Activated naive CD4-positive, alpha-beta T cell treated with anti-CD3 and anti-CD28 coated beads for 36 hours (primary cell): ENCODE measurements around the gene FKBP11. TPM values are rescaled to one million over a fixed set of nuclear protein-coding genes. Genes with fewer than 3 reads are reported as not detected.

Experiments used
- CTCF ChIA-PET: fragments of 350-600 bp; sonication (Branson Sonifier 250); formaldehyde crosslinking; loops from one replicate; lab custom pipeline; 2021; ENCODE audit warnings: antibody characterized with exemption; lab: Charles Lee
- DNase-seq: peaks from one replicate; pipeline ENCODE4 v3.0.0-alpha.2; 2020
- H3K27ac Mint-ChIP-seq: one replicate; pipeline ENCODE4 v1.8.0; 2021; ENCODE audit warnings: mild to moderate bottlenecking, mixed read lengths
- H3K27me3 Mint-ChIP-seq: one replicate; pipeline ENCODE4 v1.8.0; 2021; ENCODE audit warnings: low read depth, mixed read lengths
- H3K36me3 Mint-ChIP-seq: one replicate; pipeline ENCODE4 v1.8.0; 2021; ENCODE audit warnings: low read depth, mixed read lengths
- H3K4me1 Mint-ChIP-seq: one replicate; pipeline ENCODE4 v1.8.0; 2021; ENCODE audit warnings: low read depth, mixed read lengths
- H3K4me3 Mint-ChIP-seq: one replicate; pipeline ENCODE4 v1.8.0; 2021; ENCODE audit warnings: mild to moderate bottlenecking, moderate library complexity, mixed read lengths
- H3K9me3 Mint-ChIP-seq: one replicate; pipeline ENCODE4 v1.8.0; 2021; ENCODE audit warnings: mixed read lengths
- intact Hi-C: fragments of 100-400 bp; cut with micrococcal nuclease; formaldehyde crosslinking; loops from one replicate; pipeline ENCODE4 v1.15.1; 2023
- total RNA-seq, 2 experiments: library from RNA; stranded (reverse); gene quantifications; one replicate each; pipeline ENCODE4 v1.2.3, GENCODE V29; 2021

The FKBP11 gene
- total RNA-seq, 2 experiments from 2014 or later, result 49.6 to 59.8 TPM

DNA sequence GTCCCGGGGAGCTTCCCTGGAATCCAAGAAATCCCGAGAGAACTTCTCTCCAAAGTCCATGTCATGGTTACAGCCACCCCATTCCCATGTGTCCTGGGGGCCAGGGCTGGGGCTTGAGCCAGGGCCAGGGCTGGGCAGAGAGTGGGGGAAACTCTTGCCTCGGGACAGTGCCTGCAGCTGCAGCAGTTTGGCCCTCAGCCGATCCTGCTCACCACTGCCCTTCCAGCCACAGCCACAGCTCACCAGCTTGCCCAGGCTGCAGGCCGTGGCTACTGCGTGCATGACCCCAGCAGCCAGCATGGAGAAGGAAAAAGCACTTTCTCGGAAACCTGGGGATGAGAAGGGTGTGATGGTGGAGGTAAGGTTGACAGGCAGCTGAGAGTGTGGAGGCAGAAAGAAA, 42.7 kb upstream of the FKBP11 start:
- Mint-ChIP-seq H3K4me1 (peaks cover 31% of the 10 kb centered on the region), H3K9me3 (no peaks in the 10 kb centered on the region), H3K27ac (no peak overlapping the region), H3K36me3 (no peaks in the 10 kb centered on the region), H3K27me3 (peaks cover 29% of the 10 kb centered on the region), H3K4me3 (no peak overlapping the region)
- intact Hi-C loops, result no loop called here
- DNase-seq, result no peak
- CTCF ChIA-PET, result interaction anchor here (0.6 to 5.6 kb wide), 6 partner anchors 10 to 122 kb away, joined by 3 to 37 read pairs (median 14); partner anchors contain the start of genes ARF3 and WNT1

- CTCF ChIA-PET, result interaction anchor here (0.5 to 5.6 kb wide), 10 partner anchors 13 to 663 kb away, joined by 3 to 37 read pairs (median 4); partner anchors contain the start of genes DDX23, PRPH and WNT1
- no peak for DNase-seq
- peaks cover 24% of the 10 kb centered on the region for H3K4me1 Mint-ChIP-seq
- intact Hi-C loops, result no loop called here
- H3K4me3 Mint-ChIP-seq, result no peak overlapping the region
- no peak overlapping the region for H3K27ac Mint-ChIP-seq
- peaks cover 14% of the 10 kb centered on the region for H3K27me3 Mint-ChIP-seq
- H3K9me3 Mint-ChIP-seq, result no peaks in the 10 kb centered on the region
- no peaks in the 10 kb centered on the region for H3K36me3 Mint-ChIP-seq
Measured at GRCh38 chr12:48966177-48966895, 41.0 kb upstream of the FKBP11 start.

DNA sequence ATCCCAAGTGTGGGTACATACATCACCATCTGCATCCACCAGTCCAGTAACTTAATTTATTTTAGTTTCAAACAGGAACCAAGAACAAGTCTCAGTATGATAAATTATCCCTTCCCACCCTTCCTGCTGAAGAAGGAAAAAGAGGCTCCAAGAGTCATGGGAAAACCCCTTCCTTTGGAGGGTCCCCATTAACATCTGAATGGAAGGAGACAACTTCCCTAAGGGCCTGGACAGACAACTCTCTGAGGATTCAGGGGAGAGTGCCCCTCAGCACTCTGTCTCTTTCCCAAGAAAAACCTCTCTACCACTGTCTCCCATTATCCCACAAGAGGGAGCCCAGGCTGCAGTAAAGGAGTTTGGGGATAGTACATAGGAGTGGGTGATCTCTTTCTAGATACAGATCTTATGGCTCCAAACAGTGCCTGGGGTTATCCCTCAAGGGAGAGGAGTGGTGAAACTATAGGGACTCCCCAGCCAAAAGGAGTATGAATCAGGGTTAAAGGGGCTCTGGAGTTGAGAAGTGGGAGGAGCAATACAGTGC, 40.1 kb upstream of the FKBP11 start:
- Mint-ChIP-seq H3K36me3 (no peaks in the 10 kb centered on the region), H3K9me3 (no peaks in the 10 kb centered on the region), H3K4me3 (no peak overlapping the region), H3K27ac (no peak overlapping the region), H3K27me3 (peaks cover 4% of the 10 kb centered on the region), H3K4me1 (peaks cover 14% of the 10 kb centered on the region)
- intact Hi-C loops, result no loop called here
- peak; percentile 13 for DNase-seq
- CTCF ChIA-PET, result interaction anchor here (0.6 to 5.6 kb wide), 4 partner anchors 13 to 38 kb away, joined by 3 to 37 read pairs (median 4); no protein-coding TSS in a partner anchor

- H3K4me1 Mint-ChIP-seq, result peaks cover 5% of the 10 kb centered on the region
- DNase-seq, result no peak
- no peak overlapping the region for H3K4me3 Mint-ChIP-seq
- no peaks in the 10 kb centered on the region for H3K36me3 Mint-ChIP-seq
- peaks cover 2% of the 10 kb centered on the region for H3K27me3 Mint-ChIP-seq
- no peaks in the 10 kb centered on the region for H3K9me3 Mint-ChIP-seq
- H3K27ac Mint-ChIP-seq, result no peak overlapping the region
- intact Hi-C loops, result no loop called here
- CTCF ChIA-PET, result interaction anchor here (0.5 to 1.4 kb wide), 4 partner anchors 23 to 182 kb away, joined by 3 read pairs; no protein-coding TSS in a partner anchor
Measured at GRCh38 chr12:48961801-48962200, 36.5 kb upstream of the FKBP11 start.

GRCh38 chr12:48961331-48961730, 36.0 kb upstream of the FKBP11 start:
- intact Hi-C loops, result no loop called here

DNA sequence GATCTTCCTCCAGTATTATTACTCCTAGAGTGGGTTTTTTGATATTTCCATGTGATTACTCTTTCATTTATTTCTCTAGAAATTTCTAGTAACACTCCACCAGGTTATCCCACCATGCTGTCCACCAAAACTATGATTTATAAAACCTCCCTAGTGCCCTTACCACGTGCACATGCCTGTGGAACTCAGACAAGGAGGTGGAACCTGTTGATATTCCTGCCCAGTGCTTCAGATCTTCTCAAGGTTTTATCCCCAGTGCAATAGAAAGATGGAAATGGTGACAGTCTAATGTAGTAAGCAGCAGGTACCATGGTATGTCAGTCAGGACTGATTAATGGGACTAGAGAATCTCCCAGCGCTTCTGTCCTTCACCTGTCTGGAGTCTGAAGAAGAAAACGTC, 35.5 kb upstream of the FKBP11 start:
- intact Hi-C loops, result no loop called here
- Mint-ChIP-seq H3K4me3 (no peak overlapping the region), H3K27ac (no peak overlapping the region), H3K27me3 (peaks cover 2% of the 10 kb centered on the region), H3K36me3 (peaks cover 2% of the 10 kb centered on the region), H3K9me3 (no peaks in the 10 kb centered on the region), H3K4me1 (peaks cover 14% of the 10 kb centered on the region)
- DNase-seq, result no peak
- CTCF ChIA-PET, result interaction anchor here (1.0 to 1.9 kb wide), 2 partner anchors 9 to 28 kb away, joined by 3 to 6 read pairs; no protein-coding TSS in a partner anchor

More at GRCh38 chr12:48961331-48961730, 36.0 kb upstream of the FKBP11 start:
- Mint-ChIP-seq H3K36me3 (no peaks in the 10 kb centered on the region), H3K27ac (no peak overlapping the region), H3K27me3 (peaks cover 2% of the 10 kb centered on the region), H3K9me3 (no peaks in the 10 kb centered on the region), H3K4me3 (no peak overlapping the region), H3K4me1 (peaks cover 9% of the 10 kb centered on the region)
- CTCF ChIA-PET, result interaction anchor here (0.5 to 1.9 kb wide), 2 partner anchors 27 to 70 kb away, joined by 3 to 6 read pairs; no protein-coding TSS in a partner anchor
- no peak for DNase-seq

DNA sequence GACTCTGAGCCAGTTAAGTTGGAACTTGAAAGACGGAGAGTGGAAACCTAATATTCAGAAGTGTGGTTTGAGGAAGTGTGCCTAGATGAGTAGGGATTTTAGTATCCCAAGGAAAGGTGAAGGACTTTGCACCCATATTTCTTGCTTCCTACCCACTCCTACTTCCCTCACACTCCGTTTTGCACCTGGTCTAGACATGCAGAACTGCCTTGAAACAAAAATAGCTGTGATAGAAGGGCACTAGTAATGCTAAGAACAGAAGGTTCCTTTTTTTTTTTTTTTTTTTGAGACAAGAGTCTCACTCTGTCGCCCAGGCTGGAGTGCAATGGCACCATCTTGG, 32.7 kb upstream of the FKBP11 start:
- H3K27me3 Mint-ChIP-seq, result peaks cover 2% of the 10 kb centered on the region
- no peak for DNase-seq
- intact Hi-C loops, result no loop called here
- peaks cover 9% of the 10 kb centered on the region for H3K36me3 Mint-ChIP-seq
- no peaks in the 10 kb centered on the region for H3K9me3 Mint-ChIP-seq
- H3K27ac Mint-ChIP-seq, result no peak overlapping the region
- peaks cover 29% of the 10 kb centered on the region for H3K4me1 Mint-ChIP-seq
- peak overlapping the region; percentile 97 for H3K4me3 Mint-ChIP-seq
- CTCF ChIA-PET, result interaction anchor here (0.7 to 3.5 kb wide), 12 partner anchors 9 to 130 kb away, joined by 3 to 19 read pairs (median 4); partner anchors contain the start of gene WNT1

GRCh38 chr12:48957141-48958048, 32.1 kb upstream of the FKBP11 start, which contains the start of gene ARF3:
ARF3 (minus strand) TSS chr12:48957487; CDS start chr12:48941095, 16,392 bp downstream.
- Mint-ChIP-seq H3K9me3 (no peaks in the 10 kb centered on the region), H3K27ac (peak within 1 kb of the TSS; percentile 86), H3K36me3 (peaks cover 9% of the 10 kb centered on the region), H3K4me3 (peak within 1 kb of the TSS; percentile 97), H3K27me3 (peaks cover 2% of the 10 kb centered on the region), H3K4me1 (peaks cover 29% of the 10 kb centered on the region)
- intact Hi-C loops, result loop anchor here (1.0 to 2.0 kb wide), 3 partner anchors 13 to 231 kb away; partner anchors contain the start of genes DDX23, TUBA1A and WNT10B
- peak; percentile 95 for DNase-seq
- CTCF ChIA-PET, result interaction anchor here (0.5 to 3.5 kb wide), 15 partner anchors 9 to 131 kb away, joined by 3 to 19 read pairs (median 3); partner anchors contain the start of gene WNT1

- Mint-ChIP-seq H3K4me1 (peaks cover 29% of the 10 kb centered on the region), H3K4me3 (peak overlapping the region; percentile 97)
- CTCF ChIA-PET, result interaction anchor here (0.9 to 3.5 kb wide), 10 partner anchors 12 to 103 kb away, joined by 3 to 19 read pairs (median 8); partner anchors contain the start of gene WNT1
Measured at GRCh38 chr12:48956279-48957140, 31.2 kb upstream of the FKBP11 start.

GRCh38 chr12:48954841-48955501, 29.7 kb upstream of the FKBP11 start:
- CTCF ChIA-PET, result interaction anchor here (0.7 to 3.5 kb wide), 11 partner anchors 14 to 102 kb away, joined by 3 to 19 read pairs (median 4); a partner anchor contains a TSS
- H3K27ac Mint-ChIP-seq, result no peak overlapping the region
- no peaks in the 10 kb centered on the region for H3K9me3 Mint-ChIP-seq
- no peak for DNase-seq
- H3K36me3 Mint-ChIP-seq, result peaks cover 9% of the 10 kb centered on the region
- intact Hi-C loops, result no loop called here
- peaks cover 29% of the 10 kb centered on the region for H3K4me1 Mint-ChIP-seq
- no peak overlapping the region for H3K4me3 Mint-ChIP-seq
- peaks cover 2% of the 10 kb centered on the region for H3K27me3 Mint-ChIP-seq

More at GRCh38 chr12:48956279-48957140, 31.2 kb upstream of the FKBP11 start:
- H3K36me3 Mint-ChIP-seq, result peaks cover 9% of the 10 kb centered on the region
- peak overlapping the region; percentile 86 for H3K27ac Mint-ChIP-seq
- H3K9me3 Mint-ChIP-seq, result no peaks in the 10 kb centered on the region
- peak; percentile 57 for DNase-seq
- H3K27me3 Mint-ChIP-seq, result peaks cover 2% of the 10 kb centered on the region
- intact Hi-C loops, result loop anchor here (1.0 to 2.0 kb wide), 3 partner anchors 14 to 232 kb away; partner anchors contain the start of genes DDX23, TUBA1A and WNT10B
